Kidney epithelial cell (primary cell): ENCODE data around the gene CDH26. TPM values are rescaled to one million over a fixed set of nuclear protein-coding genes. Genes with fewer than 3 reads are reported as not detected.

Experiments used
- DNase-seq: peaks from one replicate; pipeline ENCODE4 v3.0.0-alpha.2; 2010; ENCODE audit warnings: low read depth
- H3K27me3 ChIP-seq: 2 replicates; pipeline ENCODE4 v1.6.0; 2011; ENCODE audit warnings: low read length; ENCODE audit not compliant: control insufficient read depth, insufficient read depth
- H3K36me3 ChIP-seq: 2 replicates; pipeline ENCODE4 v1.5.1; 2011; ENCODE audit warnings: low read length; ENCODE audit not compliant: control insufficient read depth, insufficient read depth
- H3K4me3 ChIP-seq: 2 replicates; pipeline ENCODE4 v1.5.1; 2011; ENCODE audit warnings: low read depth, mild to moderate bottlenecking, control low read depth, low read length
- total RNA-seq: library from RNA; depleted of rRNA; stranded (reverse); fragments of >200 nt; gene quantifications from 2 replicates; pipeline ENCODE4 v1.2.3, GENCODE V29; 2015
- TF ChIP-seq, protein P1 (sequence below): IDR thresholded peaks from 2 replicates; pipeline ENCODE4 v1.5.1; 2011; ENCODE audit warnings: mild to moderate bottlenecking, moderate library complexity, low read length, control low read depth, inconsistent platforms; ENCODE audit not compliant: insufficient read depth, poor library complexity, severe bottlenecking

The CDH26 gene
- total RNA-seq, 1 donor from 2014 or later: 0.29 TPM

DNA sequence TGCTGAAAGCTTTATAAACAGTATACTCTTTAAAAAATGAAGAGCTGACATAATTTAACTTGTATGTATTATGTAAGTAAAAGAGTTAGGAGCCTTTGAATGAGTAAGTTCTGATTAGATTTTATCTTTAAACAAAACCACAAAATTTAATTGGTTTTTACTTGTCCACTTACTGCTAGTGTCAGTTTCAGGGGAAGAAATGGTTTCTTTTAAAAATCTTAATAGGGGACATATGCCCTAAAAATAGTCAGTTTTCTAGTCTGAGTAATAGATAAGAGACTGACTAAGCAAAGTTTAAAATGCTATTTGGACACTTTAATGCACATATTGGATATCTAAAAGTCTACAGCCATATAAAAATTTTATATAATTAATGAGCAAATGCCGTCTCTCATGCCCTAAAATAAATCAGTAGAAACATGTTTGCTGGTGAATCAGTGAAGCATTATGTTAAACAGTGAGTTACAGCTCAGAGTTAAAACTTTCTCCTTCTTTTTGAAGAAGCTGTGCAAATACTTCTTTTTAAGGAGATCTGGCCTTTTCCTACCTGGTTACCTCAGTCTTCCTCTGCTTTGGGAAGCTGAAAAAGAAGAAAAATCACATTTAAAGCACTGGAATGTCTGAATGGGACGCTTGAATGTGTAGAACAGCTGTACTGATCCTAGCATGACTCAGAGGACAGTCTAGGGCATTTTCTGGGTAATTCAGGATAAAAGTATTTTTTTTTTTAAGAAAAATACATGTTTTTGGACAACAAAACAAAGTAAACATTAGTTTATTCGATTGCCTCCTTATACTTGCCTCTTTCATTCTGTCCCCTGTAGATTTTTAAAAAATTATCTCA is 55.3 kb downstream of the CDH26 start:
- Histone ChIP-seq H3K27me3 (peaks cover 7% of the 10 kb centered on the region), H3K4me3 (no peak overlapping the region), H3K36me3 (no peaks in the 10 kb centered on the region)
- no peak for DNase-seq
- TF ChIP-seq, protein P1, sequence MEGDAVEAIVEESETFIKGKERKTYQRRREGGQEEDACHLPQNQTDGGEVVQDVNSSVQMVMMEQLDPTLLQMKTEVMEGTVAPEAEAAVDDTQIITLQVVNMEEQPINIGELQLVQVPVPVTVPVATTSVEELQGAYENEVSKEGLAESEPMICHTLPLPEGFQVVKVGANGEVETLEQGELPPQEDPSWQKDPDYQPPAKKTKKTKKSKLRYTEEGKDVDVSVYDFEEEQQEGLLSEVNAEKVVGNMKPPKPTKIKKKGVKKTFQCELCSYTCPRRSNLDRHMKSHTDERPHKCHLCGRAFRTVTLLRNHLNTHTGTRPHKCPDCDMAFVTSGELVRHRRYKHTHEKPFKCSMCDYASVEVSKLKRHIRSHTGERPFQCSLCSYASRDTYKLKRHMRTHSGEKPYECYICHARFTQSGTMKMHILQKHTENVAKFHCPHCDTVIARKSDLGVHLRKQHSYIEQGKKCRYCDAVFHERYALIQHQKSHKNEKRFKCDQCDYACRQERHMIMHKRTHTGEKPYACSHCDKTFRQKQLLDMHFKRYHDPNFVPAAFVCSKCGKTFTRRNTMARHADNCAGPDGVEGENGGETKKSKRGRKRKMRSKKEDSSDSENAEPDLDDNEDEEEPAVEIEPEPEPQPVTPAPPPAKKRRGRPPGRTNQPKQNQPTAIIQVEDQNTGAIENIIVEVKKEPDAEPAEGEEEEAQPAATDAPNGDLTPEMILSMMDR: no peak

DNA sequence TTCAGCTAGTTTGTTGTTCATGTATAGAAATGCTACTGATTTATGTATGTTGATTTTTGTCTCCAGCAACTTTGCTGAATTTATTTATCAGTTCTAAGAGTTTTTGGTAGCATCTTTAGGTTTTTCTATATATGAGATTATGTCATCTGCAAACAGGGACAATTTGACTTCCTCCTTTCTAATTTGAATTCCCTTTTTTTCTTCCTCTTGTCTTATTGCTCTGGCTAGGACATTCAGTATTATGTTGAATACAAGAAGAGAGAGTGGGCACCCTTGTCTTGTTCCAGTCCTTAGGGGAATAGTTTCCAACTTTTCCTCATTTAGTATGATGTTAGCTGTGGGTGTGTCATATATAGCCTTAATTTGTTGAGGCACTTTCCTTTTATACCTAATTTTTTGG is 58.2 kb downstream of the CDH26 start:
- peaks cover 2% of the 10 kb centered on the region for H3K27me3 ChIP-seq
- TF ChIP-seq, protein P1: no peak
- DNase-seq: no peak
- no peaks in the 10 kb centered on the region for H3K36me3 ChIP-seq
- no peak overlapping the region for H3K4me3 ChIP-seq

DNA sequence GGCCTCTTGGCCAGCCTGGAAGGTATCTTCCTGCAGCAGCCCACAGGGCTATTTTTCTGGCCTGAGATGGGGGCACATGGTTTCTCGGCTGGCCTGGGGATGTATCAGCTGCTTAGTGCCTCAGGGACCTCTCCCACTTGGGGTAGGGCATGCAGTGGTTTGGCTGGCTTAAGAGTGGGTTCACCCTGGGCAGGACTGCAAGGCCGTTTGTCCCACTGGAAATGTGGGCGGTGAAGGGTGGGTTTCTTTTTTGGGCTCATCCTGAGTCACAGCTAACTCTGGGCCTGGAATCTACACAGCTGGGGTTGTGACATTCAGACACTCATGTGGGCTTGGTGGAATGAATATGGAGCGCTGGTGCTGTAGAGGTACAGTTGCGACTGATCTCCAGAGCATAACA is 62.0 kb downstream of the CDH26 start:
- Histone ChIP-seq H3K4me3 (no peak overlapping the region), H3K27me3 (no peaks in the 10 kb centered on the region), H3K36me3 (no peaks in the 10 kb centered on the region)
- TF ChIP-seq, protein P1: no peak
- DNase-seq: no peak

DNA sequence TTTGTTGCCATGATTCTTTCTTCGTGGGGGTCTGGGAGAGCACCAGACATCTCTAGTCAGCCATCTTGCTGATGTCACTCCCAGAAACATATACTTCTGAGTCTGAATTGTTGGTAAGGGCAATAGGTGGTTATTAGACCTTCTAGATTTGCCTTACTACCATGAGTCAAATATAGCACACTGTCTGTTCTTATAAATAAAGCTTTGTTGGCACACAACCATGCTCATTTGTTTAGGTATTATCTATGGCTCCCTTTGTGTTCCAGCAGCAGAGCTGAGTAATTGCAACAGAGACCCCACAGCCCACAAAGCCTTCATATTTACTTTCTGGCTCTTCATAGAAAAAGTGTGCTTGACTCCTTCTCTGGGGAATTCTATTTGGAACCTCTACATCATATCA is 62.9 kb downstream of the CDH26 start:
- H3K36me3 ChIP-seq: no peaks in the 10 kb centered on the region
- TF ChIP-seq, protein P1: no peak
- no peaks in the 10 kb centered on the region for H3K27me3 ChIP-seq
- DNase-seq: no peak
- no peak overlapping the region for H3K4me3 ChIP-seq

DNA sequence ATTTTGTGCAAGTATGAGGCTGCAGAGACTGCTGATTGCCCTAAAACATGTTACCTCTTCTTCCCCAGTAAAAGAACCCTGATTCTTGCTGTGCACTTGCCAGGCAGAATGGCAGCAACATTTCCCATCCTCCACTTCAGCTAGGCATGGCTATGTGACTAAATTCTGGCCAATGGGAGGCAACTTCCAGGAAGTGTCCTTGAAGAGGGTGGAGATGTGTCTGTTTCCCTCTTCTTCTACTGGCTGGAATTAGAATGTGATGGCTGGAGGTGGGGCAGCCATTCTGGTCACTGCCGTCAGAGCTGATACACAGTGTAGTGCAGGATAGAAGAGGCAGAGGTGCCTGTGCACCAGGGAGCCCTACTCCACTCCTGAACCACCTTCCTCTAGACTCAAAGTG is 64.6 kb downstream of the CDH26 start:
- DNase-seq: no peak
- H3K36me3 ChIP-seq: no peaks in the 10 kb centered on the region
- TF ChIP-seq, protein P1: no peak
- H3K27me3 ChIP-seq: no peaks in the 10 kb centered on the region
- no peak overlapping the region for H3K4me3 ChIP-seq

DNA sequence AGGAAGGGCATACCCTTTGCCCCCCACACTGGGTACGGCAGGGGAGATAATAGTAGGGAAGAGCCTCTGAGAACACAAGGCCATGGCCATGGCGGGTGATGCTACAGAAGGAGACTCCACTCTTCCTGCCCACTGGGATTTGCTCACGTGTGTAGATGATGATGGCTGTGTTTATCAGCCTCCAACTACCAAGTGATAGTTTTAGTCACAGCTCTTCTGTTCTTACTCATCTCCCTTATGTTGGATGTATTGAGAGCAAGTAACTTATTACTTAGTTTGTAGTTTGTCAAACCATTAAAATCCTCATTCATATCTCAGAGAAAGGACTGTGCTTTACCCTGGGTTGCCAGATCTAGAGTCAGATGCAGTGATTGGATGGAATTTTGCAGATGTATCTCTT is 66.0 kb downstream of the CDH26 start:
- no peak overlapping the region for H3K4me3 ChIP-seq
- no peak for DNase-seq
- H3K27me3 ChIP-seq: no peaks in the 10 kb centered on the region
- no peaks in the 10 kb centered on the region for H3K36me3 ChIP-seq
- TF ChIP-seq, protein P1: no peak
